GM13977 (cell line): Measurements from ENCODE around the gene TARS3.

Source experiments
- DNase-seq: peaks from one replicate; pipeline ENCODE4 v3.0.0; 2012; ENCODE audit warnings: low spot score
- in situ Hi-C: fragments of 300-500 bp; cut with MboI; formaldehyde crosslinking; loops from one replicate; pipeline ENCODE4 v1.12.0; 2022; ENCODE audit warnings: low sequenced_read_pairs, low pct_unique_long_range_greater_than_20kb, mixed read lengths, inconsistent platforms; ENCODE audit not compliant: unreplicated experiment
- TF ChIP-seq, protein P1 (sequence below): IDR thresholded peaks from 2 replicates; pipeline ENCODE4 v1.5.1; 2012; ENCODE audit warnings: mild to moderate bottlenecking, control low read depth; ENCODE audit not compliant: insufficient read depth; ENCODE audit errors: extremely low read depth, missing control alignments

TARS3 gene

DNA sequence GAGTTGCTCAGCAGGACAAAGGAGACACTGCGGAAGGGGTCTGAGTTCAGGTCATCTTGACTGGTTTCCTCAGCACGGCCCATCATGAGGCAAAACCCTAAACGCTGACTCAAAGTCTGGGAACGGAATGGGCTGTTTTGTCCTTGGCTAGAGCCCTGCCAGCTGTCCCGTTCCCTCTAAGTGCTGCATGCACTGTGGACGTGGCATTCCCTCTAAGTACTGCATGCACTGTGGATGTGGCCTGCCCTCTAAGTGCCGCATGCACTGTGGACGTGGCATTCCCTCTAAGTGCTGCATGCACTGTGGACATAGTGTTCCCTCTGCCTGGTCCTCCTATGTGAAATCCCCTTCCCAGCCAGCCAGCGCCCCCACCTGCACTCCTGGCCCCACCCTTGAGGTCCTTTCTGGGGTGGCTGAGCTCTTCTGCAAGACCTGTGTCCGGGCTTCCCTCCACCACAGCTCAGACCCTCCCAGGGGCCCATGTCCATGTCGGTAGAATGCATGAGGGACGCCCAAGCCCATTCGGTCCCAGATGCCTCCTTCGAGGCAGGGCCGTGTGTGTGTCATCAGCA, 108.8 kb downstream of the TARS3 start:
- TF ChIP-seq, protein P1, sequence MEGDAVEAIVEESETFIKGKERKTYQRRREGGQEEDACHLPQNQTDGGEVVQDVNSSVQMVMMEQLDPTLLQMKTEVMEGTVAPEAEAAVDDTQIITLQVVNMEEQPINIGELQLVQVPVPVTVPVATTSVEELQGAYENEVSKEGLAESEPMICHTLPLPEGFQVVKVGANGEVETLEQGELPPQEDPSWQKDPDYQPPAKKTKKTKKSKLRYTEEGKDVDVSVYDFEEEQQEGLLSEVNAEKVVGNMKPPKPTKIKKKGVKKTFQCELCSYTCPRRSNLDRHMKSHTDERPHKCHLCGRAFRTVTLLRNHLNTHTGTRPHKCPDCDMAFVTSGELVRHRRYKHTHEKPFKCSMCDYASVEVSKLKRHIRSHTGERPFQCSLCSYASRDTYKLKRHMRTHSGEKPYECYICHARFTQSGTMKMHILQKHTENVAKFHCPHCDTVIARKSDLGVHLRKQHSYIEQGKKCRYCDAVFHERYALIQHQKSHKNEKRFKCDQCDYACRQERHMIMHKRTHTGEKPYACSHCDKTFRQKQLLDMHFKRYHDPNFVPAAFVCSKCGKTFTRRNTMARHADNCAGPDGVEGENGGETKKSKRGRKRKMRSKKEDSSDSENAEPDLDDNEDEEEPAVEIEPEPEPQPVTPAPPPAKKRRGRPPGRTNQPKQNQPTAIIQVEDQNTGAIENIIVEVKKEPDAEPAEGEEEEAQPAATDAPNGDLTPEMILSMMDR: no peak
- no peak for DNase-seq
- in situ Hi-C loops: no loop called here

DNA sequence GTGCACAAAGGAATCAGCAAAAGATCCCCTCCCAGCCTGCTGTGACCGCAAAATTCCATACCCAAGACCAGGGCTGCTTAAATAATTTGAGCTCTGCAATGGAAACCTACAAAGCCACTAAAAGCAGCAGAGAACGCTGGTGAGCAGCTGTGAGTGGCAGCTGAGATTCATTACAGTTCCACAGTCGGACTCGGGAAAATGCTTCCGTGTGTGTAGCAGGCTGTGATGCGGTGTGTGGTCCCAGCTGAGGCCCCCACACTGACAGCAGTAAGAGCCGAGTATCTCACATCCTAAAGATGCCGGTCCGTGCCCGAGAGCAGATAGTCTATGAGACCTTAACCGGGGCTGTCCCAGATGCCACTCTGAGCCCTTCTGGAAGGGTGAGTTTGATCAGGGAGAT, 109.5 kb downstream of the TARS3 start:
- in situ Hi-C loops: no loop called here
- no peak for DNase-seq
- TF ChIP-seq, protein P1: no peak

DNA sequence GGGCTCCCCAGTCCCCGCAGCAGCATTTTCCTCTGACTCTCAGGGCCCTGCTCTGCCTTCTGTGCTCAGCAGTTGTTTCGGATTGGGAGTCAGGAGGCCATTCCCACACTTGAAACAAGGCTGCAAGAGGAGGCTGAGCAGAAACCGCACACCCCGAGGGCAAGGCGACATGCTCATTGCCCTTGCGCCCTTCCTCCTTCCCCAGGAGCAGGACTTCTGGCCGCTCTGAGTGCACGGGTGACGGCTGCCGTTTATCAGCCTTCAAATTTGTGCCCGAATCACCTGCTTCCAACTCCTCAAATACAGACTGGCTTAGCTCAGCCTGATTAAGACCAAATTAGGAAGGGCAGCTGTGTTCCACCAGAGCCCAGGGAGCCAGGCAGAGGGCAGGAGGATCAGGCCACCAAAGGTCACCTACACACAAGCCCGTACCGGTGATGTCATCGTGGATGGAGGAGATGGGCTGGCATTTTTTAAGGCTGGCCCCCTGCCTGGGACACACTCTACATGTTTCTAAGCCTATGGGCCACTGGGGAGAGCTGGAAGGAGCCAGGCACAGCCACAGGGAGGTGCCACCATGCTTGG, 110.2 kb downstream of the TARS3 start:
- DNase-seq: no peak
- TF ChIP-seq, protein P1: no peak
- in situ Hi-C loops: no loop called here

DNA sequence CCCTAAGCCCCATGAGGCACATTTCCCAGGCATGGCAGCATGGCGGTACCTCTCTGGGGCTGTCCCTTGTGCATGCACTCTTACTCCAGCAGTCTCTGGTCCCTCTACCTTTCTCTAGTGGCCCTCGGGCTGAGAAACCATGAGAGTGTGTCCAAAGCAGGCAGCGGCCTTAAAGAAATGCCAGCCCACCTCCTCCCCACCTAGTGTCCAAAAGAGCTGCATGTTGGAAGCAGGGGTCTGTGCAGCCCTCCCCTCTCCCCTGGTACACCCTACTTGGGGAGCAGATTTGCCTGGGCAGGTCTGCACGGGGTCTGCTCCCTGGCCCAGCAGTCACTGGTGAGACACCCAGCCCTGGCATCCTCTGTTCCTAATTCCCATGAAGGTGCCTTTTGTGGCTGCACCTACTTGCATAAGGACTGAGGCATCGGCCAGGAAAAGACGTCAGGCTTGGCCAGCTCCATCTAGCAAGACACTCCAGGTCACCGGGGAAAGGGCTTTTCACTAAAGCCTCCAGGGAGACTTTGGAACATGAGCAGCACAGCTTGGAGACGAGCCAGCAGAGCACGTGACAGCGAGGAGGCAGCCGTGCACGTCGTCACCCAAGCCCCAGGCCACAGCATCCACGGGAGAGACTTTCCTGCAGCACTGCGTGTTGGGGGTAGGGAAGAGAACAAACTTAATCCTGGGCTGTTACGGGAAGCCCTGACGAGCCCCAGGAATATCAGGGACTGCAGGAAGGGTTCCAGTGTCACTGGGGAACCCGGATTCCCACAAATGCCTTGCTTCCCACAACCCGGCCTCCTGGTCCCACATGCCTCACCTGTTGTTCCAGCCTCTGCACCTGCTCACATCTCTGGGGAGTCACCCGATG, 110.9 kb downstream of the TARS3 start:
- peak; percentile 23 for DNase-seq
- in situ Hi-C loops: no loop called here
- TF ChIP-seq, protein P1: no peak

DNA sequence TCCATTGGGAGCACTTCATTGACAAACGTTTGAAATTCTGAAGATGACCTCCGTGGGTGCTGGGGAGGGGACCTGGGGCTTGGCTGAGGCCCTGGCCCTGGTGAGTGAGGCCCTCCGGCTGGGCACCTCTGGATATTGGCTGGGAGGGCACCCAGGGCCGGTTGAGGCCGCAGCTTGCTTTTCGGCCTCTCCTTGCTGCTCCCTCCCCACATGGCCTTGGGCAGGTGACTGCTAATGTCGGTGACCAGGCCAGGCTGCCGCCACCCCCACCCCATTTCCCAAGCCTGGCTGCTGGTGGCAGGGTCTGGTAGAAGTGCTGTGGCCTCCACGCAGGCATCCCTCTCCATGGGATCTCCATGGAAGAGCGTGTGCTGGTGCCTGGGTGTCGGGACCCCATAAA, 111.6 kb downstream of the TARS3 start:
- in situ Hi-C loops: no loop called here
- TF ChIP-seq, protein P1: no peak
- DNase-seq: no peak

DNA sequence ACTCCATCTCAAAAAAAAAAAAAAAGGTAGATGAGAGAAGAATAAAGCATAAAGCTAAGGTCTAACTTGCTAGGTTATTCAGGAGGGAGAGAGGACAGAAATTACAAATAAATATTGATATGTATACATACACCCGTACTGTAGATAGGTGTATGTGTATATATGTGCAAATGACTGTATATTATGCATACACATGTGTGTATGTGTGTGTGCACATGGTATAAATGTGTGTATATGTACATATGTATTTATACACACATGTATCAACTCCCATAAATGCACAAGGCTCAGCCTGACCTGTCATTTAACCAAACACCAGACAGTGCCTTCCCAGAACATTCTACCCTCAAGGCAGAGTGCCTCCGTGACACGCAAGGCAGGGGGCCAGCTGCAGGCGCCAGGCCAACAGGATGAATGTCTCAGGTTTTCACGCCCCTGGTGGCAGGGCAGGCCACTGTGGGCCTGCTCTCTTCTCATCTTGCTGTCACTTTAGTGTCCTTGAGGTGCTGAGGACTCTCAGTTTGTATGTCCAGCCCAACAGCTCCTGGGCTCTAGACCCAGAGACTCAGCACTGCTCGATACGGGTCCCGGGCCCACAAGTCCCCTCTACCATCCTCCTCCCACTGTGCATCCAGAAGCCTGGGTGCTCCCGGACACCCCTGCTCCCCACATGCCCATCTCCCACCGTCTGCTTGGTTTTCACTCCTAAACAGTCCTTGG, 112.5 kb downstream of the TARS3 start:
- no peak for DNase-seq
- TF ChIP-seq, protein P1: no peak
- in situ Hi-C loops: no loop called here
